ENCODE results near the gene ADAMTS6. TPM values are rescaled to one million over a fixed set of nuclear protein-coding genes. Genes with fewer than 3 reads are reported as not detected.

ADAMTS6 gene
- total RNA-seq, 1 experiment from 2014 or later, result 0.23 TPM

DNA sequence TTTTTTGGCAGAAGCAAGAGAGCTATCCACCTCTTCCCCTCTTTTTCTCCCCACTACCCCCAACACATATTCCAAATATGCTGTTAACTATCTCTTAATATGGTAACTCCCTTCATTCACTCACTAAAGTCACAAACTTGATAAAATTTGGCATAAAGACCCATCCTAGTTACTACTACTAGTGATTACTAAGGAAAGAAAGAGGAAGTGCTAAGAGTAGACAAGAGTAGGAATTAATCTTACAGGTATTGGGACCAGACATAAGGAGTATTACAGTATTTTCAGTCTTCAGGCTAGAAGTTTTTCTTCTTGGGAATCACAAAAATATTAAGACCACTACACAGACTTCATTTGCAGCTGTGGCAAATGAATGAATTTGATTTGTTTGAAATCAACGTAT, 2.2 kb downstream of the ADAMTS6 start:
- DNase-seq, result no peak
- Histone ChIP-seq H3K36me3 (ENCODE audit: control insufficient read depth, insufficient read depth, low read length) (no peaks in the 10 kb centered on the region), H3K4me3 (ENCODE audit: low read depth, low read length) (no peak overlapping the region), H3K4me1 (peaks cover 5% of the 10 kb centered on the region), H3K9me3 (no peaks in the 10 kb centered on the region), H3K27me3 (replicated peaks; ENCODE audit: control insufficient read depth, insufficient read depth, low read length) (no peaks in the 10 kb centered on the region)
- CTCF ChIA-PET, result no interaction called here
- no peak overlapping the region for H3K4me3 Mint-ChIP-seq (ENCODE audit: unreplicated experiment)
- POLR2A ChIA-PET, result no interaction called here
- intact Hi-C loops (cut with micrococcal nuclease; ENCODE audit: unreplicated experiment), result no loop called here
- TF ChIP-seq, protein P1, sequence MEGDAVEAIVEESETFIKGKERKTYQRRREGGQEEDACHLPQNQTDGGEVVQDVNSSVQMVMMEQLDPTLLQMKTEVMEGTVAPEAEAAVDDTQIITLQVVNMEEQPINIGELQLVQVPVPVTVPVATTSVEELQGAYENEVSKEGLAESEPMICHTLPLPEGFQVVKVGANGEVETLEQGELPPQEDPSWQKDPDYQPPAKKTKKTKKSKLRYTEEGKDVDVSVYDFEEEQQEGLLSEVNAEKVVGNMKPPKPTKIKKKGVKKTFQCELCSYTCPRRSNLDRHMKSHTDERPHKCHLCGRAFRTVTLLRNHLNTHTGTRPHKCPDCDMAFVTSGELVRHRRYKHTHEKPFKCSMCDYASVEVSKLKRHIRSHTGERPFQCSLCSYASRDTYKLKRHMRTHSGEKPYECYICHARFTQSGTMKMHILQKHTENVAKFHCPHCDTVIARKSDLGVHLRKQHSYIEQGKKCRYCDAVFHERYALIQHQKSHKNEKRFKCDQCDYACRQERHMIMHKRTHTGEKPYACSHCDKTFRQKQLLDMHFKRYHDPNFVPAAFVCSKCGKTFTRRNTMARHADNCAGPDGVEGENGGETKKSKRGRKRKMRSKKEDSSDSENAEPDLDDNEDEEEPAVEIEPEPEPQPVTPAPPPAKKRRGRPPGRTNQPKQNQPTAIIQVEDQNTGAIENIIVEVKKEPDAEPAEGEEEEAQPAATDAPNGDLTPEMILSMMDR (IDR thresholded peaks at IDR 0.05; ENCODE audit: insufficient read depth in 1 of 2, low read depth in 1 of 2, low read length in 1 of 2, severe bottlenecking in 1 of 2, unreplicated experiment in 1 of 2), result no peak
- no peaks in the 10 kb centered on the region for H3K4me1 Mint-ChIP-seq (ENCODE audit: low read depth, unreplicated experiment)
- H3K9me3 Mint-ChIP-seq (ENCODE audit: unreplicated experiment), result no peaks in the 10 kb centered on the region
- no peak overlapping the region for H3K27ac Mint-ChIP-seq (ENCODE audit: unreplicated experiment)
- H3K27me3 Mint-ChIP-seq (ENCODE audit: insufficient read depth, unreplicated experiment), result peaks cover 2% of the 10 kb centered on the region
- H3K36me3 Mint-ChIP-seq (ENCODE audit: insufficient read depth, unreplicated experiment), result no peaks in the 10 kb centered on the region
- BruUV-seq (replicated peaks), result no TSS peak

DNA sequence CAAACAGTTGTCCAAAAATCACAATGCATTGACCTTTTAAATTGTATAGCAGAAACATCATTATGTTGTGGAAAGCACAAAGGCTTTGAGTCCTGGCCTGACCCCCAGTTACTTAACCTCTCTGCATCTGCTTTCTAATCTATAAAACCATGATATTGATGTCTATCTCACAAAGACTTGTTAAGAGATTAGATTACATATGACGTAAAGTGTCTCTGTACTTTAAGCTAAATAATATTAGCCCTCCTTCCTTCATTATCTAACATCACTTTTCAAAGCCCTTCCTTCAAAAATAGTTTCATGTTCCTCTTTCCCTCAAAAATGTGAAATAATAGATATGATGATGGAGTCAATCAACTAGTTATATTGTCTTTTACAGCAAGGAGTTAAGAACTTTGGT, 3.4 kb downstream of the ADAMTS6 start:
- H3K36me3 Mint-ChIP-seq (ENCODE audit: insufficient read depth, unreplicated experiment), result no peaks in the 10 kb centered on the region
- H3K4me3 ChIP-seq (ENCODE audit: low read depth, low read length), result no peak overlapping the region
- intact Hi-C loops (cut with micrococcal nuclease; ENCODE audit: unreplicated experiment), result no loop called here
- H3K4me1 Mint-ChIP-seq (ENCODE audit: low read depth, unreplicated experiment), result no peaks in the 10 kb centered on the region
- ChIA-PET POLR2A (no interaction called here), CTCF (no interaction called here)
- peaks cover 2% of the 10 kb centered on the region for H3K4me1 ChIP-seq
- H3K9me3 Mint-ChIP-seq (ENCODE audit: unreplicated experiment), result no peaks in the 10 kb centered on the region
- no peaks in the 10 kb centered on the region for H3K36me3 ChIP-seq (ENCODE audit: control insufficient read depth, insufficient read depth, low read length)
- DNase-seq, result no peak
- no TSS peak for BruUV-seq (replicated peaks)
- H3K27me3 Mint-ChIP-seq (ENCODE audit: insufficient read depth, unreplicated experiment), result peaks cover 4% of the 10 kb centered on the region
- no peak overlapping the region for H3K4me3 Mint-ChIP-seq (ENCODE audit: unreplicated experiment)
- H3K9me3 ChIP-seq, result no peaks in the 10 kb centered on the region
- TF ChIP-seq, protein P1 (IDR thresholded peaks at IDR 0.05; ENCODE audit: insufficient read depth in 1 of 2, low read depth in 1 of 2, low read length in 1 of 2, severe bottlenecking in 1 of 2, unreplicated experiment in 1 of 2), result no peak
- no peak overlapping the region for H3K27ac Mint-ChIP-seq (ENCODE audit: unreplicated experiment)
- no peaks in the 10 kb centered on the region for H3K27me3 ChIP-seq (replicated peaks; ENCODE audit: control insufficient read depth, insufficient read depth, low read length)

DNA sequence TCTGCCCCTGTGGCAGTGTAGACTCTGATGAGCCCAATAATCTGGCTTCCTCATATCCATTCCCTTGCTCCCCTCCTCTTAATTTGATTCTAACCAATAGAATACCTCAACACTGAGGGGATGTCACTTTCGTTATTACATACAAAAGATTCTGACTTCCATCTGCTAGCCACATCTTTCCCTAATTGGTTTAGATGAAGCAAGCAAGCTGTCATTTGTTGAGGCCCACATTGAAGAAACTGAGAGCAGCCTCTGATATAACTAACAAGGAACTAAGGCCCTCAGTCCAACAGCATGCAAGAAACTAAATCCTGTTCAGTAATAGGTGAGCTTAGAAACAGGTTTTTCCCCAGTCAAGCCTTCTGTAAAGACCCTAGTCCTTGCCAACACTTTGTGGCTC, 5.8 kb downstream of the ADAMTS6 start:
- CTCF ChIA-PET, result no interaction called here
- intact Hi-C loops (cut with micrococcal nuclease; ENCODE audit: unreplicated experiment), result no loop called here
- no peaks in the 10 kb centered on the region for H3K9me3 Mint-ChIP-seq (ENCODE audit: unreplicated experiment)
- H3K4me3 Mint-ChIP-seq (ENCODE audit: unreplicated experiment), result no peak overlapping the region
- H3K36me3 Mint-ChIP-seq (ENCODE audit: insufficient read depth, unreplicated experiment), result no peaks in the 10 kb centered on the region
- POLR2A ChIA-PET, result no interaction called here
- Histone ChIP-seq H3K4me3 (ENCODE audit: low read depth, low read length) (no peak overlapping the region), H3K36me3 (ENCODE audit: control insufficient read depth, insufficient read depth, low read length) (no peaks in the 10 kb centered on the region), H3K4me1 (no peaks in the 10 kb centered on the region), H3K27me3 (replicated peaks; ENCODE audit: control insufficient read depth, insufficient read depth, low read length) (no peaks in the 10 kb centered on the region), H3K9me3 (no peaks in the 10 kb centered on the region)
- peaks cover 4% of the 10 kb centered on the region for H3K27me3 Mint-ChIP-seq (ENCODE audit: insufficient read depth, unreplicated experiment)
- TF ChIP-seq, protein P1 (IDR thresholded peaks at IDR 0.05; ENCODE audit: insufficient read depth in 1 of 2, low read depth in 1 of 2, low read length in 1 of 2, severe bottlenecking in 1 of 2, unreplicated experiment in 1 of 2), result no peak
- DNase-seq, result no peak
- no TSS peak for BruUV-seq (replicated peaks)
- H3K4me1 Mint-ChIP-seq (ENCODE audit: low read depth, unreplicated experiment), result no peaks in the 10 kb centered on the region
- H3K27ac Mint-ChIP-seq (ENCODE audit: unreplicated experiment), result no peak overlapping the region
